Nephron (organoid): Measurements from ENCODE around the gene LETMD1.
"Not testable (repeated sequence)": the region's sequence is repeated elsewhere in the genome, so short reads cannot be mapped to it uniquely, and the experiment has no call there.

Experiments used
- H3K27ac Mint-ChIP-seq, 3 experiments: 2 replicates each; pipeline ENCODE4 v1.8.0; 2020; ENCODE audit warnings: mixed read lengths in 3 of 3, mild to moderate bottlenecking in 2 of 3, moderate library complexity in 1 of 3
- H3K27me3 Mint-ChIP-seq: 2 replicates; pipeline ENCODE4 v1.8.0; 2021; ENCODE audit warnings: low read depth, mild to moderate bottlenecking, moderate library complexity, mixed read lengths
- H3K36me3 Mint-ChIP-seq: 2 replicates; pipeline ENCODE4 v1.8.0; 2020; ENCODE audit warnings: low read depth, mixed read lengths
- H3K4me1 Mint-ChIP-seq: 2 replicates; pipeline ENCODE4 v1.8.0; 2020; ENCODE audit warnings: mixed read lengths
- H3K4me3 Mint-ChIP-seq, 3 experiments: 2 replicates each; pipeline ENCODE4 v1.8.0; 2020; ENCODE audit warnings: mild to moderate bottlenecking in 3 of 3, mixed read lengths in 3 of 3, moderate library complexity in 2 of 3
- H3K9me3 Mint-ChIP-seq: 2 replicates; pipeline ENCODE4 v1.8.0; 2020; ENCODE audit warnings: mixed read lengths
- TF ChIP-seq, protein P1 (sequence below), 3 experiments: fragments of 200-600 bp; sonication (generic); IDR thresholded peaks; one replicate each; pipeline ENCODE4 v1.5.0; 2021; ENCODE audit warnings: antibody characterized with exemption in 3 of 3; ENCODE audit not compliant: unreplicated experiment in 3 of 3

LETMD1 gene

DNA sequence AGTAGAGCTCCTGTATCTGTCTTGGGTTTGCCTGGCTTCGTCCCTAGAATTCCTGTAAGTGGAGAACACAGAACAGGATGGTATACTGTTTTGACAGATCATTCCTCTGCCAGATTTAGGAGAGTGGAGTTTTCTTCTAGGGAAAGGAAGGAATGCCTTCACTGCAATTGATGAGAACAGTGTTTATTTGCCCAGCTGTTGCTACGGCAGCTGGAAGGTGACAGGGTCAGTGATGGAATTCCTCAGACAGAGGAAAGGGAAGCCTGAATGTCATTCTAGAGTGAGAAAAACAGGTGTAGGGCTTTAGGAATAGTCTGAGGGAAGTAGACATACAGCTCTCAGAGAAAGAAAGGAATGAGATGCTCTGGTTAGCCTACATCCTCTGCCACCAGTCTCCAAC lies 23.5 kb downstream of the LETMD1 start:
- Mint-ChIP-seq H3K4me3 (no peak overlapping the region), H3K36me3 (peaks cover 70% of the 10 kb centered on the region), H3K27ac (peak overlapping the region; percentile 27 to 95 (median 88)), H3K27me3 (no peaks in the 10 kb centered on the region), H3K9me3 (no peaks in the 10 kb centered on the region), H3K4me1 (peaks cover 34% of the 10 kb centered on the region)
- TF ChIP-seq, protein P1, sequence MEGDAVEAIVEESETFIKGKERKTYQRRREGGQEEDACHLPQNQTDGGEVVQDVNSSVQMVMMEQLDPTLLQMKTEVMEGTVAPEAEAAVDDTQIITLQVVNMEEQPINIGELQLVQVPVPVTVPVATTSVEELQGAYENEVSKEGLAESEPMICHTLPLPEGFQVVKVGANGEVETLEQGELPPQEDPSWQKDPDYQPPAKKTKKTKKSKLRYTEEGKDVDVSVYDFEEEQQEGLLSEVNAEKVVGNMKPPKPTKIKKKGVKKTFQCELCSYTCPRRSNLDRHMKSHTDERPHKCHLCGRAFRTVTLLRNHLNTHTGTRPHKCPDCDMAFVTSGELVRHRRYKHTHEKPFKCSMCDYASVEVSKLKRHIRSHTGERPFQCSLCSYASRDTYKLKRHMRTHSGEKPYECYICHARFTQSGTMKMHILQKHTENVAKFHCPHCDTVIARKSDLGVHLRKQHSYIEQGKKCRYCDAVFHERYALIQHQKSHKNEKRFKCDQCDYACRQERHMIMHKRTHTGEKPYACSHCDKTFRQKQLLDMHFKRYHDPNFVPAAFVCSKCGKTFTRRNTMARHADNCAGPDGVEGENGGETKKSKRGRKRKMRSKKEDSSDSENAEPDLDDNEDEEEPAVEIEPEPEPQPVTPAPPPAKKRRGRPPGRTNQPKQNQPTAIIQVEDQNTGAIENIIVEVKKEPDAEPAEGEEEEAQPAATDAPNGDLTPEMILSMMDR (IDR thresholded peaks at IDR 0.05; ENCODE audit: unreplicated experiment in 3 of 3) = no peak

DNA sequence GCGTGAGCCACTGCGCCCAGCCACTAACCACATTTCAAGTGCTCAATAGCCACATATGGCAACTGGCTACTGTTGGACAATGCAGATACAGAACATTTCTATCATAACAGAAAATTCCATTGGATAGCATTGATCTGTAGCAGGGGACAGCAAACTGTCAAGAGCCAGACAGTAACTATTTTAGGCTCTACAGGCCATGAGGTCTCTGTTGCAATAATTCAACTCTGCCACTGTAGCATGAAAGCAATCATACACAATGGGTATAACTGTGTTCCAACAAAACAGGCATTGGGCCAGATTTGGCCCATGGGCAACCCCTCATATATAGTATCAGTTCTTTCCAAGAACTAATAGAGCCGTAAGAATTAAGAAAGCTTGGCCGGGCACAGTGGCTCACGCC lies 27.3 kb downstream of the LETMD1 start:
- H3K36me3 Mint-ChIP-seq = peaks cover 59% of the 10 kb centered on the region
- H3K9me3 Mint-ChIP-seq = no peaks in the 10 kb centered on the region
- TF ChIP-seq, protein P1 (IDR thresholded peaks at IDR 0.05; ENCODE audit: unreplicated experiment in 3 of 3) = no peak
- H3K27me3 Mint-ChIP-seq = no peaks in the 10 kb centered on the region
- no peak overlapping the region for H3K27ac Mint-ChIP-seq
- peaks cover 56% of the 10 kb centered on the region for H3K4me1 Mint-ChIP-seq
- H3K4me3 Mint-ChIP-seq = no peak overlapping the region

DNA sequence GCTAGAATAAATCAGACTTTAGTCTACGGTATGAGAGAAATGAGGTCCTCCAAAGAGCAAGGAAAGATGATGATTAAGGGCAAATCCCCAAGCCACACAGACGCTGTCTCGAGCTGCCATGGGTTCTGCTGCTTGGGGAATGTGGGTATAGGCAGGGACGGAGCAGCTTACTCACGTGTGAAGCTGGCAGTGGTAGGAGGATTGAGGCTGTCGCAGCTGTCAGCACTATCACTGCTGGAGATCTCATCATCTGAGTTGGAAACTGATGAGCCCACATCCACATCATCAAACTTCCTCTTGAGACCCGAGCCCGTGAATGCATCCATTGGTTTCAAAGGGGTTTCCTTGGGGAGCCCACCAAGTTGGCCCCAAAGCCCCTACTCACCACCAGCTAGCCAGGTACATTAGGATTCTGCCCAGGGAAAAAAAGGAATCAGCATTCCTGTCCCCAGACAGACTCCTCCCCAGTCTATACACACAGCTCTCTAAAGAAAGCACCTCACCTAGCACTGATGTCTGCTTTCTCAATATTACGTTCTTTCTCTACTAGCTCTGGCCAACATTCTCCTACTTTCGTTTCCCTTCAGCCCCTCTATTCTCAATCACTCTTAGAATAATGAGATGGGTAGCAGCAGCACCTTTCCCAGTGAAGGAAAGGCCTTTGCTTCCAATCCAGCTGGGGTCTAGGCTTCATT lies 28.3 kb downstream of the LETMD1 start:
- peaks cover 62% of the 10 kb centered on the region for H3K4me1 Mint-ChIP-seq
- no peaks in the 10 kb centered on the region for H3K27me3 Mint-ChIP-seq
- H3K9me3 Mint-ChIP-seq = no peaks in the 10 kb centered on the region
- TF ChIP-seq, protein P1 (IDR thresholded peaks at IDR 0.05; ENCODE audit: unreplicated experiment in 3 of 3) = no peak
- peak overlapping the region; percentile 7 to 66 (median 40) for H3K27ac Mint-ChIP-seq
- peaks cover 58% of the 10 kb centered on the region for H3K36me3 Mint-ChIP-seq
- H3K4me3 Mint-ChIP-seq = no peak overlapping the region

DNA sequence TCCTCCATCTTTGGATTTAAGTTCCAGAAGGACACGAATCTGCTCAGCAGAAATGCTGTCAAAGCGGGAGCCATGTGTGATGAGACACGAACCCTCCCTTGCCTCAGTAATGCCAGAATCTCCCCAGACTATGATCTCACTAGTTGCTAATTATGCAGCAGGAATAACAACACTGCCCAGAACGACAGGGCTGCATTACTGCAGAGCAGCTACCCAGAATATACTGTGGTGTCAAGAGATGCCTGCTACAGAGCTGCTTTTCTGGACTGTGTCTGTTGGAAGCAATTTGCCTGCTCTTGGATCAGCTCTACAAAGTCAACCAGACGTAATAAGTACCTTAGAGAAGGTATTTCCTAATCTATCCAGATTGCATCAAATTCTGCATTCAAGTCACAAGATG lies 29.8 kb downstream of the LETMD1 start:
- Mint-ChIP-seq H3K4me3 (peak overlapping the region in 1 of 3 experiments; percentile 9), H3K27ac (peak overlapping the region in 2 of 3 experiments; percentile 15 to 56), H3K9me3 (no peaks in the 10 kb centered on the region), H3K36me3 (peaks cover 43% of the 10 kb centered on the region), H3K4me1 (peaks cover 68% of the 10 kb centered on the region), H3K27me3 (no peaks in the 10 kb centered on the region)
- TF ChIP-seq, protein P1 (IDR thresholded peaks at IDR 0.05; ENCODE audit: unreplicated experiment in 3 of 3) = no peak

DNA sequence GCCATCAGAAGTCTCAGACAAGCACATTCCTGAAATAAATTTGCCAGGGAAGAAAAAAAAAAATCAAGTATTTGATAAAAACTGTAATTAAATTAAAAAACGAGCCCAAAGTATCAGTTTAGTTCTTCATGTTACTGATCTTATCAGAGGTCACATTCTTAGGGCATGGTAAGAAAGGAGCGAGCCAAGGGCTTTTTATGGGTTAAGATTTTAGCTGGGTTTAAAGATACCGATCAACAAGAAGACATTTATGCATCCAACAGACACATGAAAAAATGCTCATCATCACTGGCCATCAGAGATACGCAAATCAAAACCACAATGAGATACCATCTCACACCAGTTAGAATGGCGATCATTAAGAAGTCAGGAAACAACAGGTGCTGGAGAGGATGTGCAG lies 30.2 kb downstream of the LETMD1 start:
- not testable (repeated sequence) for H3K27me3 Mint-ChIP-seq, H3K9me3 Mint-ChIP-seq
- Mint-ChIP-seq H3K4me1 (peaks cover 68% of the 10 kb centered on the region), H3K27ac (peak overlapping the region in 2 of 3 experiments; percentile 15 to 56), H3K36me3 (peaks cover 40% of the 10 kb centered on the region), H3K4me3 (peak overlapping the region in 1 of 3 experiments; percentile 9)

DNA sequence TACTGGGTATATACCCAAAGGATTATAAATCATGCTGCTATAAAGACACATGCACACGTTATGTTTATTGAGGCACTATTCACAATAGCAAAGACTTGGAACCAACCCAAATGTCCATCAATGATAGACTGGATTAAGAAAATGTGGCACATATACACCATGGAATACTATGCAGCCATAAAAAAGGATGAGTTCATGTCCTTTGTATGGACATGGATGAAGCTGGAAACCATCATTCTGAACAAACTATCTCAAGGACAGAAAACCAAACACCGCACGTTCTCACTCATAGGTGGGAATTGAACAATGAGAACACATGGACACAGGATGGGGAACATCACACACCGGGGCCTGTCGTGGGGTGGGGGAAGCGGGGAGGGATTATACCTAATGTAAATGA lies 30.7 kb downstream of the LETMD1 start:
- Mint-ChIP-seq H3K4me3 (peak overlapping the region in 2 of 3 experiments; percentile 19 to 32), H3K4me1 (peaks cover 68% of the 10 kb centered on the region), H3K36me3 (peaks cover 35% of the 10 kb centered on the region)
- not testable (repeated sequence) for H3K27ac Mint-ChIP-seq, H3K27me3 Mint-ChIP-seq, H3K9me3 Mint-ChIP-seq

DNA sequence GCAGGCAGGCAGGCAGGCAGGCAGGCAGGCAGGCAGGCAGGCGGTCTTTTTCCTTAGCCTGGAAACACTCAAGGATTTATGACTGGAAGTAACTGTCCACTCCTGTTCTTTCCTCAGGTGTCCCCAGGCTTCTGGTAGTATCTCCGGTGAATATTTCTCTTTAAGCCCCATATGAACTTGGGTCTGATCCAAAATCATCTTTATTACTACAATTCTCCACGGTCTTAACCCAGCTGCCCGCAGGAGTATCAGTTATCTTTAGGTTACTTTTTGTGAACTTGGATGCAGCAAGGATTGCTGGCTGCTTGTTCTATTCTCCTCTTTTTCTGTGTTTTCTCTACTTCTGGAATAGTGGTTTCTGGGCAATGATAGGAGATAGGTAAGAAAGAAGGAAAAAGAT lies 32.0 kb downstream of the LETMD1 start:
- Mint-ChIP-seq H3K36me3 (peaks cover 30% of the 10 kb centered on the region), H3K27ac (peak overlapping the region; percentile 46 to 66 (median 55)), H3K4me3 (peak overlapping the region; percentile 32 to 77 (median 53)), H3K27me3 (no peaks in the 10 kb centered on the region), H3K4me1 (peaks cover 62% of the 10 kb centered on the region), H3K9me3 (no peaks in the 10 kb centered on the region)
- TF ChIP-seq, protein P1 (IDR thresholded peaks at IDR 0.05; ENCODE audit: unreplicated experiment in 3 of 3) = no peak
